CD14-positive monocyte (primary cell): Measurements from ENCODE around the gene TM4SF1. TPM values are rescaled to one million over a fixed set of nuclear protein-coding genes. Genes with fewer than 3 reads are reported as not detected.

Source experiments
- DNase-seq, 3 donors: peaks; one replicate each; pipeline ENCODE4 v3.0.0-alpha.2; 2011 to 2022
- H2AFZ ChIP-seq: 2 replicates; pipeline ENCODE4 v1.6.0; 2012; ENCODE audit warnings: mild to moderate bottlenecking, low read depth, low read length, inconsistent platforms; ENCODE audit not compliant: insufficient read depth, poor library complexity, severe bottlenecking
- H3K27ac ChIP-seq, 2 donors: 1 replicate in 1 of 2; 2 replicates in 1 of 2; pipeline ENCODE4 v1.5.1; 2012 to 2013; ENCODE audit warnings: low read length in 2 of 2, control low read depth in 1 of 2, inconsistent platforms in 1 of 2, low read depth in 1 of 2, mild to moderate bottlenecking in 1 of 2
- H3K27me3 ChIP-seq, 2 donors: one replicate each; pipeline versions ENCODE4 v1.6.0 to v1.6.1; 2011 to 2013; ENCODE audit warnings: low read length in 2 of 2; ENCODE audit not compliant: control insufficient read depth in 2 of 2, insufficient read depth in 2 of 2
- H3K36me3 ChIP-seq, 2 donors: replicated peaks in 1 of 2; 1 replicate in 1 of 2; 2 replicates in 1 of 2; pipeline versions ENCODE4 v1.5.1 to v1.6.1; 2012 to 2013; ENCODE audit warnings: low read length in 2 of 2, control low read depth in 1 of 2, inconsistent platforms in 1 of 2, mild to moderate bottlenecking in 1 of 2; ENCODE audit not compliant: insufficient read depth in 2 of 2, control insufficient read depth in 1 of 2
- H3K4me1 ChIP-seq, 2 donors: 1 replicate in 1 of 2; 2 replicates in 1 of 2; pipeline versions ENCODE4 v1.5.1 to v1.6.1; 2012 to 2013; ENCODE audit warnings: low read length in 2 of 2, control low read depth in 1 of 2, inconsistent platforms in 1 of 2, mild to moderate bottlenecking in 1 of 2, moderate library complexity in 1 of 2; ENCODE audit not compliant: insufficient read depth in 2 of 2, control insufficient read depth in 1 of 2
- H3K4me2 ChIP-seq: replicated peaks from 2 replicates; pipeline ENCODE3; 2012; ENCODE audit warnings: low read length, moderate library complexity, mild to moderate bottlenecking; ENCODE audit not compliant: poor library complexity, severe bottlenecking; ENCODE audit errors: extremely low read depth
- H3K4me3 ChIP-seq, 3 experiments: fragments of 200-600 bp in 1 of 3; sonication (generic) in 1 of 3; replicated peaks in 1 of 3; 1 replicate in 2 of 3; 2 replicates in 1 of 3; pipeline ENCODE4 v1.5.1; 2011 to 2013; ENCODE audit warnings: low read length in 3 of 3, mild to moderate bottlenecking in 3 of 3, control low read depth in 2 of 3, low read depth in 2 of 3, inconsistent platforms in 1 of 3, moderate library complexity in 1 of 3
- H3K79me2 ChIP-seq: 2 replicates; pipeline ENCODE4 v1.6.0; 2012; ENCODE audit warnings: mild to moderate bottlenecking, control low read depth, inconsistent platforms, low read length, moderate library complexity; ENCODE audit not compliant: insufficient read depth
- H3K9ac ChIP-seq: 2 replicates; pipeline ENCODE4 v1.6.0; 2017; ENCODE audit warnings: low read length, mild to moderate bottlenecking; ENCODE audit not compliant: insufficient read depth, poor library complexity, severe bottlenecking
- H3K9me3 ChIP-seq, 2 donors: replicated peaks in 1 of 2; 1 replicate in 1 of 2; 2 replicates in 1 of 2; pipeline versions ENCODE4 v1.5.1 to v1.6.1; 2012 to 2013; ENCODE audit warnings: low read length in 2 of 2, control low read depth in 1 of 2; ENCODE audit not compliant: control insufficient read depth in 1 of 2, insufficient read depth in 1 of 2
- H4K20me1 ChIP-seq: 2 replicates; pipeline ENCODE4 v1.6.0; 2012; ENCODE audit warnings: mild to moderate bottlenecking, low read length, control low read depth, moderate library complexity; ENCODE audit not compliant: insufficient read depth
- H3K27ac Mint-ChIP-seq, 7 donors: one replicate each; pipeline ENCODE4 v1.8.0; 2020; ENCODE audit warnings: mild to moderate bottlenecking in 7 of 7, mixed read lengths in 7 of 7, moderate library complexity in 6 of 7, inconsistent platforms in 2 of 7
- H3K27me3 Mint-ChIP-seq, 3 donors: one replicate each; pipeline ENCODE4 v1.8.0; 2021 to 2022; ENCODE audit warnings: low read depth in 3 of 3, mild to moderate bottlenecking in 3 of 3, mixed read lengths in 3 of 3, moderate library complexity in 3 of 3, inconsistent platforms in 1 of 3
- H3K36me3 Mint-ChIP-seq, 2 donors: one replicate each; pipeline ENCODE4 v1.8.0; 2020; ENCODE audit warnings: mixed read lengths in 2 of 2, inconsistent platforms in 1 of 2, mild to moderate bottlenecking in 1 of 2
- H3K4me1 Mint-ChIP-seq: one replicate; pipeline ENCODE4 v1.8.0; 2020; ENCODE audit warnings: mild to moderate bottlenecking, mixed read lengths
- H3K4me3 Mint-ChIP-seq, 2 donors: one replicate each; pipeline ENCODE4 v1.8.0; 2020; ENCODE audit warnings: mild to moderate bottlenecking in 2 of 2, mixed read lengths in 2 of 2, moderate library complexity in 1 of 2
- H3K9me3 Mint-ChIP-seq, 7 donors: one replicate each; pipeline ENCODE4 v1.8.0; 2020 to 2022; ENCODE audit warnings: mixed read lengths in 7 of 7, mild to moderate bottlenecking in 6 of 7, moderate library complexity in 6 of 7, inconsistent platforms in 2 of 7
- WGBS: methylation state at CpG from one replicate; pipeline ENCODE4 v1.1.5; 2013; ENCODE audit warnings: missing lambda C conversion rate; ENCODE audit not compliant: insufficient coverage; 5-methylcytosine and 5-hydroxymethylcytosine counted together
- intact Hi-C, 2 donors: fragments of 100-400 bp; cut with micrococcal nuclease; formaldehyde crosslinking; loops; one replicate each; pipeline versions ENCODE4 v1.15.0 to v1.15.1; 2023
- polyA plus RNA-seq, 3 donors: library from polyadenylated mRNA; depleted of rRNA in 1 of 3; unstranded in 2 of 3; stranded (reverse) in 1 of 3; fragments of 300-500 nt in 2 of 3; fragments of >200 nt in 1 of 3; fragmentation: Illumina TruSeq in 2 of 3; gene quantifications; 1 replicate in 2 of 3; 2 replicates in 1 of 3; pipeline ENCODE4 v1.2.3, GENCODE V29; 2012 to 2021
- TF ChIP-seq, protein P1 (sequence below): fragments of 200-600 bp; IDR thresholded peaks from one replicate; pipeline ENCODE4 v1.8.0; 2022; ENCODE audit warnings: antibody characterized with exemption, mild to moderate bottlenecking

The TM4SF1 gene
- polyA plus RNA-seq, 3 donors: not detected

DNA sequence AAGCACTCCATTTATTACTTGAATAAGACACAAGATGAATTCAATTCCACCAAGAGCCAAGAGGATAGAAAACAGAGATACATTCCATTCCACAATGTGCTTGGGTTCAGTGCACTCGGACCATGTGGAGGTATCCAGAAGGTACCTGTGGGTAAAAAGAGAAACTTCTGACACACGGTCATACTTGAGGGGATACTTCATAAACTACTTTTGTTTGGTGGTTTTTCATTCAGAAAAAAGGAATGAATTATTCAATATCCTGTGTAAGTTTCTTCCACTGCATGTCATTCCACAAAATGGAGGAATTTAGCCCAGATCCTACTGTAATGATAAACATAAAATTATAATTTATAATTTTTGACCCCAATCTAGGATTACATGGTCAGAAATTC is 5.7 kb downstream of the TM4SF1 start:
- peaks cover 0 to 2% (median 1%) of the 10 kb centered on the region in 3 donors for H3K27me3 Mint-ChIP-seq

DNA sequence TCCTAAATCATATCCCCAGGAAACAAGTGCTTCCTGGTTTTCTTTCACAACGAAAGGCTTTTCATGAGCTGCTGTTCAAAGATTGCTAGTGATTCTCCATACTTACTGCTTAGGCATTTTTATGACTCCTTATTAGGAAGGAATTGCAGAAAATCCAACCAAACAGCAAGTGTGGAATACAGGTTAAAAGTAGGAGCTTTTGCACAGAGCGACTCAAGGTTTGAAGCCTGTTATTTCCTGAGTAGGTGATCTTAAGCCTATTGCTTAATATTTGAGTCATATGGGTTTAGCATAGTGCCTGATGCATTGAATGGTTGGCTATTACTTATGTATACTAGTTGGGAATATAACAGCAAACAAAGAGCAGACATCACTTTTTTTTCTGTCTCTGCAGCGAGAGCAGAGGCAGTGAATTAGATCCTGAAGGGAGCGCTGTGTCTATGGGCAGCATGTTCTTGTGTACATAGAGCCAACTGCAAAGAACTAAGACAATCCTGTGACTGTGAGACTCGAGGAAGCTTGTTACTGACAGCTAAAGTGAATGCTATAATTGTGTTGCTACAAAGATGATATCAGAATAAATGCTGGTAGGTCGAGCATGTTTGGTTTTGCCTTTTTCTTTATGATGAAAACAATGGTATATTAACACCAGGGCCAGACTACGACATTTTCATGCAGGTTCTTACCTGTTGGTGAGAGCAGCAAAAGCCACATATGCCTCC is 6.3 kb downstream of the TM4SF1 start:
- intact Hi-C loops: loop anchor here in 1 of 2 donors (10.0 kb wide), 1 partner anchor 104 kb away; the partner anchor contains the start of gene TM4SF4
- Histone ChIP-seq H2AFZ (peak overlapping the region; percentile 60), H3K79me2 (no peaks in the 10 kb centered on the region), H3K9me3 (no peaks in the 10 kb centered on the region), H3K27ac (peak overlapping the region in 1 of 2 donors; percentile 52), H3K4me2 (peak overlapping the region; percentile 70), H3K4me3 (peak overlapping the region in 2 of 3 experiments; percentile 32 to 67), H3K9ac (no peak overlapping the region), H3K27me3 (no peaks in the 10 kb centered on the region), H4K20me1 (no peaks in the 10 kb centered on the region), H3K4me1 (peaks cover 52 to 56% of the 10 kb centered on the region in 2 donors), H3K36me3 (no peaks in the 10 kb centered on the region)
- DNase-seq: peak; percentile 19 to 62 (median 61)
- H3K4me3 Mint-ChIP-seq: peak overlapping the region; percentile 27 to 56
- peak overlapping the region in 4 of 7 donors; percentile 10 to 76 (median 70) for H3K27ac Mint-ChIP-seq
- no peaks in the 10 kb centered on the region for H3K9me3 Mint-ChIP-seq
- H3K27me3 Mint-ChIP-seq: peaks cover 0 to 1% (median 1%) of the 10 kb centered on the region in 3 donors
- peaks cover 49% of the 10 kb centered on the region for H3K4me1 Mint-ChIP-seq
- TF ChIP-seq, protein P1, sequence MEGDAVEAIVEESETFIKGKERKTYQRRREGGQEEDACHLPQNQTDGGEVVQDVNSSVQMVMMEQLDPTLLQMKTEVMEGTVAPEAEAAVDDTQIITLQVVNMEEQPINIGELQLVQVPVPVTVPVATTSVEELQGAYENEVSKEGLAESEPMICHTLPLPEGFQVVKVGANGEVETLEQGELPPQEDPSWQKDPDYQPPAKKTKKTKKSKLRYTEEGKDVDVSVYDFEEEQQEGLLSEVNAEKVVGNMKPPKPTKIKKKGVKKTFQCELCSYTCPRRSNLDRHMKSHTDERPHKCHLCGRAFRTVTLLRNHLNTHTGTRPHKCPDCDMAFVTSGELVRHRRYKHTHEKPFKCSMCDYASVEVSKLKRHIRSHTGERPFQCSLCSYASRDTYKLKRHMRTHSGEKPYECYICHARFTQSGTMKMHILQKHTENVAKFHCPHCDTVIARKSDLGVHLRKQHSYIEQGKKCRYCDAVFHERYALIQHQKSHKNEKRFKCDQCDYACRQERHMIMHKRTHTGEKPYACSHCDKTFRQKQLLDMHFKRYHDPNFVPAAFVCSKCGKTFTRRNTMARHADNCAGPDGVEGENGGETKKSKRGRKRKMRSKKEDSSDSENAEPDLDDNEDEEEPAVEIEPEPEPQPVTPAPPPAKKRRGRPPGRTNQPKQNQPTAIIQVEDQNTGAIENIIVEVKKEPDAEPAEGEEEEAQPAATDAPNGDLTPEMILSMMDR: no peak
- WGBS: 8% methylated on average over 4 of the region's 7 CpGs
- no peaks in the 10 kb centered on the region for H3K36me3 Mint-ChIP-seq

More for the DNA sequence above, 5.7 kb downstream of the TM4SF1 start:
- H3K4me3 ChIP-seq: peak overlapping the region in 1 of 3 experiments; percentile 67
- no peak for DNase-seq
- no peaks in the 10 kb centered on the region for H3K36me3 ChIP-seq
- no peaks in the 10 kb centered on the region for H3K9me3 ChIP-seq
- Mint-ChIP-seq H3K27ac (peak overlapping the region in 1 of 7 donors; percentile 76), H3K36me3 (no peaks in the 10 kb centered on the region), H3K4me1 (peaks cover 49% of the 10 kb centered on the region), H3K9me3 (no peaks in the 10 kb centered on the region), H3K4me3 (no peak overlapping the region)
- H2AFZ ChIP-seq: no peak overlapping the region
- peak overlapping the region; percentile 70 for H3K4me2 ChIP-seq
- H3K4me1 ChIP-seq: peaks cover 52 to 56% of the 10 kb centered on the region in 2 donors
- no peaks in the 10 kb centered on the region for H3K27me3 ChIP-seq
- no peaks in the 10 kb centered on the region for H4K20me1 ChIP-seq
- no peaks in the 10 kb centered on the region for H3K79me2 ChIP-seq
- WGBS: no CpG with 5 or more reads among the region's 2 CpGs
- TF ChIP-seq, protein P1: no peak
- no peak overlapping the region for H3K9ac ChIP-seq
- intact Hi-C loops: loop anchor here in 1 of 2 donors (10.0 kb wide), 1 partner anchor 103 kb away; the partner anchor contains the start of gene TM4SF4
- no peak overlapping the region for H3K27ac ChIP-seq
